ENCODE results near the gene LRRFIP2.

The LRRFIP2 gene

DNA sequence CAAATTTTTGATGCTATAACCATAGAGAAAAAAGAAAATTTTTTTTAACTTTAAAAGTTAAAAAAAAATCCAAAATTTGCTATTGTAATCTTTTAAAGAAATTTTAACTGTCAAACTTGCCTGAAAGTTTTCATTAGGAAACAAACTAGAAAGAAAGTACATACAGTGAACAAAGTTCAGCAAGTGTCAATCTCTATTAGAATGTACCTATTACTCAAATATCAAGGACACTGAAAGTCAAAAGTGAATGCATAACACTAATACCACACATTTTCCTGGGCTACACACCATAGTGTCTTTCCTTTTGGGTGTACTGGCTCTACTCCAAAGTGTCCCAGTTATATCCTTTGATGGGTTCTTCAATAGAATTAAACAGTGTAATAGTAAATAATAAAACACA, 56.8 kb downstream of the LRRFIP2 start:
- no peak overlapping the region for H3K4me3 ChIP-seq (ENCODE audit: control insufficient read depth, low read depth, low read length)
- no peak for DNase-seq (ENCODE audit: low read depth)
- no peak for TF ChIP-seq CTCF (conservative IDR thresholded peaks at IDR 0.05; ENCODE audit: control insufficient read depth, insufficient read depth, low read depth, low read length)

- no peak for TF ChIP-seq CTCF (conservative IDR thresholded peaks at IDR 0.05; ENCODE audit: control insufficient read depth, insufficient read depth, low read depth, low read length)
- no peak for DNase-seq (ENCODE audit: low read depth)
- no peak overlapping the region for H3K4me3 ChIP-seq (ENCODE audit: control insufficient read depth, low read depth, low read length)
Observed at GRCh38 chr3:37116998-37117397, 57.4 kb downstream of the LRRFIP2 start.

DNA sequence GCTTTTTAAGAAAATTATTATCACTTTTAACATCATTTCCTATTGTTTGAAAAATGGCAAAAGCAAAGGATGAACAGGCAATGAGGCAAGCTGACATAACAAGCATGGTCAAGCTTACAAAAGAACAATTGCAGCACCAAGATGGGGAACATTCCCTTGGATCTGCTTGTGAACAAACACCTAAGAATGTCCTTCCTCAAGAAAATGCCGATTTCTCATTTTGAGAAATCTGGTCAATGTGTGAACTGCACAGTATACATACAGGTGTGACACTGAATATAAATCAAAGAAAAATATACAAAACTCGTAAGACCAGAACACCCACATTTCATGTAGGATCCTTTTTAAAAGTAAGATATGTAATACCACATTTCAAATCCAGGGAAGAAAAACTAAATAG, 58.9 kb downstream of the LRRFIP2 start:
- DNase-seq (ENCODE audit: low read depth), result peak; percentile 71
- H3K4me3 ChIP-seq (ENCODE audit: control insufficient read depth, low read depth, low read length), result no peak overlapping the region
- TF ChIP-seq CTCF (conservative IDR thresholded peaks at IDR 0.05; ENCODE audit: control insufficient read depth, insufficient read depth, low read depth, low read length), result no peak

- TF ChIP-seq CTCF (conservative IDR thresholded peaks at IDR 0.05; ENCODE audit: control insufficient read depth, insufficient read depth, low read depth, low read length), result no peak
- peak; percentile 92 for DNase-seq (ENCODE audit: low read depth)
- no peak overlapping the region for H3K4me3 ChIP-seq (ENCODE audit: control insufficient read depth, low read depth, low read length)
Observed at GRCh38 chr3:37114251-37115145, 59.9 kb downstream of the LRRFIP2 start.

- H3K4me3 ChIP-seq (ENCODE audit: control insufficient read depth, low read depth, low read length), result no peak overlapping the region
- no peak for TF ChIP-seq CTCF (conservative IDR thresholded peaks at IDR 0.05; ENCODE audit: control insufficient read depth, insufficient read depth, low read depth, low read length)
- DNase-seq (ENCODE audit: low read depth), result no peak
Observed at GRCh38 chr3:37112987-37113386, 61.4 kb downstream of the LRRFIP2 start.

DNA sequence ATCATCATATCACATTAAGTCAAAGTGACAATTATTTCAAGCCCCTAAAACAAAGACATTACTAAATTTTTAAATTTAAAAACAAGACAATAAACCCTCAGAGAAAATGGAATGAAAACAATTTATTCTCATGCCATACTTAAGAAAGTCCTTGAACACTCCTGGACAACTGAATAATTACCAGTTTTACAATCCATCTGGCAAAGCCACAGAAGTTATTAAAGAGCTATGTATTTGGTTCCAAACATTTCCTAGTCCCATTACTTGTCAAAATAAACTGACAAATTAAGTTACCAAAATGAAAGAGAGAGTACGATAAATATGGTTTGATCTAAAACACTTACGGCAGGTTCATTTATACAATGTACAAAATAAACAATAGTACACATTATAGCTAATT, 63.2 kb downstream of the LRRFIP2 start:
- DNase-seq (ENCODE audit: low read depth), result no peak
- TF ChIP-seq CTCF (conservative IDR thresholded peaks at IDR 0.05; ENCODE audit: control insufficient read depth, insufficient read depth, low read depth, low read length), result no peak

More for the DNA sequence above, 63.2 kb downstream of the LRRFIP2 start:
- H3K4me3 ChIP-seq (ENCODE audit: control insufficient read depth, low read depth, low read length), result no peak overlapping the region

Data from fibroblast of mammary gland (primary cell).